Naive thymus-derived CD4-positive, alpha-beta T cell (primary cell): ENCODE data around the gene MAJIN. TPM values are rescaled to one million over a fixed set of nuclear protein-coding genes. Genes with fewer than 3 reads are reported as not detected.
A peak's percentile ranks its signal among the peaks of the same experiment; 100 is the strongest.

Source experiments
- ATAC-seq: fragments of 150-1000 bp; cut with Tn5 transposase; 2 replicates; pipeline ENCODE4 v1.10.0; 2021; ENCODE audit warnings: mild to moderate bottlenecking, moderate library complexity
- CTCF ChIA-PET: fragments of 350-600 bp; sonication (Branson Sonifier 250); formaldehyde crosslinking; loops from one replicate; lab custom pipeline; 2021; ENCODE audit warnings: antibody characterized with exemption; lab: Charles Lee
- POLR2A ChIA-PET: fragments of 350-600 bp; sonication (Branson Sonifier 250); formaldehyde crosslinking; loops from one replicate; lab custom pipeline; 2021; ENCODE audit warnings: antibody characterized with exemption, inconsistent platforms; lab: Charles Lee
- DNase-seq, 9 donors: peaks; one replicate each; pipeline versions ENCODE4 v3.0.0 to v3.0.0-alpha.2; 2020 to 2022; ENCODE audit warnings: mixed read lengths in 1 of 9
- H3K27ac ChIP-seq: one replicate; pipeline ENCODE4 v1.7.0; 2013; ENCODE audit warnings: mild to moderate bottlenecking, low read depth, low read length, moderate library complexity
- H3K27me3 ChIP-seq, 2 donors: one replicate each; pipeline ENCODE4 v1.7.0; 2013; ENCODE audit warnings: low read length in 2 of 2, mild to moderate bottlenecking in 2 of 2, moderate library complexity in 2 of 2; ENCODE audit not compliant: control insufficient read depth in 2 of 2, insufficient read depth in 2 of 2
- H3K36me3 ChIP-seq, 3 experiments: 1 replicate in 2 of 3; 2 replicates in 1 of 3; pipeline ENCODE4 v1.7.0; 2013; ENCODE audit warnings: low read length in 3 of 3, mild to moderate bottlenecking in 3 of 3, moderate library complexity in 1 of 3; ENCODE audit not compliant: insufficient read depth in 3 of 3, control insufficient read depth in 2 of 3
- H3K4me1 ChIP-seq, 2 donors: one replicate each; pipeline ENCODE4 v1.7.0; 2013; ENCODE audit warnings: low read length in 2 of 2, mild to moderate bottlenecking in 2 of 2, moderate library complexity in 1 of 2; ENCODE audit not compliant: control insufficient read depth in 2 of 2, insufficient read depth in 2 of 2
- H3K4me3 ChIP-seq: 2 replicates; pipeline ENCODE4 v1.7.0; 2013; ENCODE audit warnings: mild to moderate bottlenecking, low read length
- H3K9me3 ChIP-seq, 3 experiments: 1 replicate in 2 of 3; 2 replicates in 1 of 3; pipeline ENCODE4 v1.7.0; 2013; ENCODE audit warnings: low read length in 3 of 3; ENCODE audit not compliant: control insufficient read depth in 2 of 3
- H3K27ac Mint-ChIP-seq, 9 donors: one replicate each; pipeline ENCODE4 v1.8.0; 2020 to 2022; ENCODE audit warnings: mixed read lengths in 9 of 9, mild to moderate bottlenecking in 8 of 9, moderate library complexity in 5 of 9, inconsistent platforms in 2 of 9
- H3K27me3 Mint-ChIP-seq, 5 donors: one replicate each; pipeline ENCODE4 v1.8.0; 2021 to 2022; ENCODE audit warnings: mixed read lengths in 5 of 5, mild to moderate bottlenecking in 1 of 5
- H3K36me3 Mint-ChIP-seq, 5 donors: one replicate each; pipeline ENCODE4 v1.8.0; 2020 to 2022; ENCODE audit warnings: mixed read lengths in 5 of 5, mild to moderate bottlenecking in 3 of 5, inconsistent platforms in 1 of 5
- H3K4me1 Mint-ChIP-seq, 7 donors: one replicate each; pipeline ENCODE4 v1.8.0; 2020 to 2022; ENCODE audit warnings: mixed read lengths in 7 of 7, mild to moderate bottlenecking in 3 of 7, inconsistent platforms in 1 of 7
- H3K4me3 Mint-ChIP-seq, 10 donors: one replicate each; pipeline ENCODE4 v1.8.0; 2020 to 2022; ENCODE audit warnings: mild to moderate bottlenecking in 10 of 10, mixed read lengths in 10 of 10, moderate library complexity in 6 of 10, inconsistent platforms in 2 of 10
- H3K9me3 Mint-ChIP-seq, 11 donors: one replicate each; pipeline ENCODE4 v1.8.0; 2020 to 2022; ENCODE audit warnings: mixed read lengths in 11 of 11, mild to moderate bottlenecking in 4 of 11, inconsistent platforms in 1 of 11, moderate library complexity in 1 of 11
- intact Hi-C, 2 donors: fragments of 100-400 bp; cut with micrococcal nuclease; formaldehyde crosslinking; loops; one replicate each; pipeline ENCODE4 v1.15.1; 2023
- polyA plus RNA-seq, 2 donors: library from polyadenylated mRNA; unstranded; fragments of 300-500 nt; fragmentation: Illumina TruSeq; gene quantifications; one replicate each; pipeline ENCODE4 v1.2.3, GENCODE V29; 2021
- total RNA-seq, 6 experiments: library from RNA in 5 of 6; stranded (reverse) in 5 of 6; gene quantifications; 1 replicate in 5 of 6; 2 replicates in 1 of 6; pipeline ENCODE4 v1.2.3 and lab custom pipeline; 2021 to 2026

MAJIN gene
- total and polyA plus RNA-seq, 7 experiments from 2014 or later: 0.48 to 1.2 (median 0.94) TPM; not detected in 2

DNA sequence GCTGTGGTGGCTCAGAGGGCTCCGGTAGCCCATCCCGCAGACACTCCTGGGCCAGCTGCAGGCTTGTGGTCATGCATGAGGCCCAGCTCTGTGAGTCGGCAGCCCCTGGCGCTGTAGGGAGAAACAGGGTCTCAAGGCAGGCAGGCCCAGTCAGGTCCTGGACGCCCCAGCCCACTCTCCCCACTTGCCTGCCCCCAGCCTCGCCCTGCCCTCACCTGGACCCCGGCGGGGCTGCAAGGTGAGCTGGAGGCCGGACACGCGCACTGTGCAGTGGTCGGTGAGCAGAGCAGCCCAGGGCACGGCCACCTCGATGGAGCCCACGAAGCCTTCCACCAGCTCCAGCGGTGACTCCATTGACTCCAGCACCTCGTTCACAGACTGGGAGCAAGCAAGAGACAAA is 57.8 kb downstream of the MAJIN start:
- peak overlapping the region in 1 of 9 donors; percentile 38 for H3K27ac Mint-ChIP-seq
- Histone ChIP-seq H3K27ac (no peak overlapping the region), H3K4me1 (peaks cover 18 to 22% of the 10 kb centered on the region in 2 donors), H3K4me3 (no peak overlapping the region), H3K36me3 (peaks cover 0 to 55% (median 16%) of the 10 kb centered on the region in 3 experiments), H3K9me3 (no peaks in the 10 kb centered on the region), H3K27me3 (no peaks in the 10 kb centered on the region)
- no peaks in the 10 kb centered on the region for H3K27me3 Mint-ChIP-seq
- no peaks in the 10 kb centered on the region for H3K9me3 Mint-ChIP-seq
- ATAC-seq (no peak), DNase-seq (no peak)
- H3K4me1 Mint-ChIP-seq: peaks cover 14 to 33% (median 25%) of the 10 kb centered on the region in 7 donors
- ChIA-PET POLR2A (interaction anchor here (1.4 to 3.1 kb wide), 2 partner anchors 10 to 204 kb away, joined by 3 to 17 read pairs; partner anchors contain the start of genes PPP2R5B and ZNHIT2), CTCF (interaction anchor here (0.6 kb wide), 1 partner anchor 33 kb away, joined by 3 read pairs; no protein-coding TSS in a partner anchor)
- peaks cover 0 to 11% (median 6%) of the 10 kb centered on the region in 5 donors for H3K36me3 Mint-ChIP-seq
- intact Hi-C loops: no loop called here
- peak overlapping the region in 6 of 10 donors; percentile 20 to 67 (median 42) for H3K4me3 Mint-ChIP-seq

DNA sequence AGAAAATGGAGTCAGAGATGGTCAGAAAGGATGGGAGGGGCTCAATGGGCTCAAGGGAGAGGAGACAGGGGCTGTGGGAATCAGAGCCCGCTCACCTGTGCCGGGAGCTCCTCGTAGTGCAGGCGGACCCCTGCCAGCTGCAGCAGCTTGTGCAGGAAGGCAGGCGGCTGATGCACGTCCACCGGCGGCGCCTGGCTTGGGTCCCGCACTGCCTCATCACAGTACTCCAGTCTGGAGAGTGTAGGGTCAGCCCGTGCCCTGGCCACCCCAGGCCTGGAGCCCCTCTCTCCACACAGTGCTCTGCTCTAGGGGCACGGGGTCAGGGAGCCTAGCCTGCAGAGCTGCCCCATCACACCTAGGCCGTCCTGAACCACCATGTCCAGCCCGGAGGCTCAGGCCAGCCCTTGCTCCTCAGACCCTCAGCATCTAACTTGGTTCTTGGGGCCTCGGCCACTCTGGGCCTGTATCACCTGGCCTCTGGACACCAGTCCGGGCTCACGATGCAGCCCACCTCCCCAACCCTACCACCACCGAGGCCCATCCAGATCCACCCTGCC is 58.7 kb downstream of the MAJIN start:
- Mint-ChIP-seq H3K9me3 (no peaks in the 10 kb centered on the region), H3K4me1 (peaks cover 14 to 32% (median 25%) of the 10 kb centered on the region in 7 donors), H3K27me3 (no peaks in the 10 kb centered on the region), H3K27ac (peak overlapping the region in 1 of 9 donors; percentile 26), H3K4me3 (no peak overlapping the region), H3K36me3 (peaks cover 0 to 12% (median 6%) of the 10 kb centered on the region in 5 donors)
- ChIA-PET POLR2A (interaction anchor here (1.7 kb wide), 1 partner anchor 11 kb away, joined by 5 read pairs; the partner anchor contains the start of gene PPP2R5B), CTCF (no interaction called here)
- ATAC-seq: no peak
- H3K4me1 ChIP-seq: peaks cover 18 to 22% of the 10 kb centered on the region in 2 donors
- intact Hi-C loops: no loop called here
- no peaks in the 10 kb centered on the region for H3K9me3 ChIP-seq
- no peak for DNase-seq
- peaks cover 0 to 63% (median 16%) of the 10 kb centered on the region in 3 experiments for H3K36me3 ChIP-seq
- H3K27ac ChIP-seq: no peak overlapping the region
- no peak overlapping the region for H3K4me3 ChIP-seq
- no peaks in the 10 kb centered on the region for H3K27me3 ChIP-seq

DNA sequence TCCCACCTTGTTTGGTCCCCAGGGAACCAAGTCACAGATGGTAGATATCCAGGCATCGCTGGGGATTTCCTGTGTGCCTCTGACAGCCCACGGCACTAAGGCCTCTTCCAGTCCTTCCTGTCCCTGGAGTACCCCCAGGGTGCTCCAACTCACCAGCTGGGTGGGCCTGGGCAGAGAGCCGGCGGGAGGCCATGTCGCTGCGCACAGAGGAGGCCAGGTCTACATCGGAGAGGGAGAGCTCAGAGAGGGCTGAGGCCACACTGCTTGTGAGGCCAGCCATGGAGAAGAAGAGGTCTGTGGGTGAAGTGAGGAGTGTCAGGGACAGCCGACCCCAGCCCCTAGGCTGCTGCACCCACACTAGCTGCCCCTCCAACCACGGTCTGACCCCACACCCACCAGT is 60.2 kb downstream of the MAJIN start:
- Mint-ChIP-seq H3K4me3 (no peak overlapping the region), H3K4me1 (peaks cover 6 to 20% (median 14%) of the 10 kb centered on the region in 7 donors), H3K36me3 (peaks cover 0 to 17% (median 9%) of the 10 kb centered on the region in 5 donors), H3K9me3 (no peaks in the 10 kb centered on the region), H3K27ac (no peak overlapping the region), H3K27me3 (no peaks in the 10 kb centered on the region)
- Histone ChIP-seq H3K27me3 (no peaks in the 10 kb centered on the region), H3K27ac (no peak overlapping the region), H3K9me3 (no peaks in the 10 kb centered on the region), H3K36me3 (peaks cover 0 to 78% (median 16%) of the 10 kb centered on the region in 3 experiments), H3K4me1 (peaks cover 10 to 13% of the 10 kb centered on the region in 2 donors), H3K4me3 (no peak overlapping the region)
- CTCF ChIA-PET: no interaction called here
- POLR2A ChIA-PET: interaction anchor here (0.9 to 1.7 kb wide), 3 partner anchors 12 to 133 kb away, joined by 4 to 5 read pairs (median 4); partner anchors contain the start of gene PPP2R5B
- intact Hi-C loops: no loop called here
- ATAC-seq (no peak), DNase-seq (no peak)

DNA sequence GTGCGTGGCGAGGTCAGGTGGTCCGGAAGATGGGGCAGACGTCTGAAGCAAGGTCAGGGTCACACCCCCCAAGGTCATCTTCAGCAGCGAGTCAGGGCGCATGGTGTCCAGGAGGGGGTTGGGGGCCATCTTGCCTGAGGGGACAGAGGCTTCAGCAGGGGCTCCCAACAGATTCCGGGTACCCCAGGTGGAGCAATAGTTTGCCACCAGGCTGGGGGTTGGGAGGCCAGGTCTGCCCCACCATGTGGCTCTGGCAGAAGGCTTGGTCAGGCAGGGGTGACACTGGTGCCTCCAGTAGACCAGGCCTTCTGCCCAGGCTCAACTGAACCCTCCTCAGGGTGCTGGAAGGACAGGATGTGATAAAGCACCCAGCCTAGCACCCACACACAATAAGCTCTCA is 60.8 kb downstream of the MAJIN start:
- H3K36me3 Mint-ChIP-seq: peaks cover 0 to 17% (median 9%) of the 10 kb centered on the region in 5 donors
- H3K4me3 Mint-ChIP-seq: no peak overlapping the region
- ChIA-PET POLR2A (no interaction called here), CTCF (no interaction called here)
- Histone ChIP-seq H3K27me3 (no peaks in the 10 kb centered on the region), H3K4me3 (no peak overlapping the region), H3K4me1 (peaks cover 7 to 12% of the 10 kb centered on the region in 2 donors), H3K27ac (no peak overlapping the region), H3K9me3 (no peaks in the 10 kb centered on the region), H3K36me3 (peaks cover 0 to 84% (median 16%) of the 10 kb centered on the region in 3 experiments)
- no peaks in the 10 kb centered on the region for H3K27me3 Mint-ChIP-seq
- H3K27ac Mint-ChIP-seq: no peak overlapping the region
- DNase-seq (no peak), ATAC-seq (no peak)
- H3K4me1 Mint-ChIP-seq: peaks cover 4 to 14% (median 8%) of the 10 kb centered on the region in 7 donors
- intact Hi-C loops: no loop called here
- no peaks in the 10 kb centered on the region for H3K9me3 Mint-ChIP-seq

DNA sequence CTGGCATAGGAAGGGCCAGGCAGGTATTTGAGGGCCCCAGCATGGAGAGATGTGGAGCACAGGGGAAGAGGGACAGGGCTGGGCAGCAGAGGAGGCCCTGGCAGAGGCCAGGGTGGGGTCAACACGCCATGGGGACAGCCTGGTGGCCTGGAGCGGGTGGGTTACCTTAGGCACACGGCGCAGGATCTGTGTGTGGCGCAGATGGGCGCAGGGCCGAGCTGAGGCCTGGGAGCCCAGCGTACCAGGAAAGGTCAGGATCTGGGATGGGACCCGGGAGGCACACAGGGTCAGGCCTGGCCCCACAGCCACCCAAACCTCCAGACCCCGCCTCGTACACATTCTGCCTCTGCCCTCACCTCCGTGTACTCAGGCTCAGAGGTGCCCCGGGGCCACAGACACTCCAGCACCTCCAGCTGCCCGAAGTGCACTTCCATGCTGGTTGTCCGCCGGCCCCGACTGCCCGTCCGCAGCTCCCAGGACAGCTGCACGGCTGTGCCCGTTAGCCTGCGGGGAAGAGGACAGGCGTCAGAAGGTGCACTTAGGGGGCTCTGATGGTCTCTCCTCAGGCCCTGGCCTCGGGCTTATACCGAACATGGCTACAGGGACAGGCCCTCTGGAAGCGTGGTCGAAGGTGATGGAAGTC is 61.3 kb downstream of the MAJIN start:
- no peak overlapping the region for H3K4me3 ChIP-seq
- ATAC-seq: no peak
- Mint-ChIP-seq H3K27ac (no peak overlapping the region), H3K4me3 (no peak overlapping the region), H3K36me3 (peaks cover 0 to 17% (median 9%) of the 10 kb centered on the region in 5 donors), H3K9me3 (no peaks in the 10 kb centered on the region), H3K4me1 (peaks cover 0 to 9% (median 3%) of the 10 kb centered on the region in 7 donors), H3K27me3 (no peaks in the 10 kb centered on the region)
- H3K4me1 ChIP-seq: peaks cover 1 to 6% of the 10 kb centered on the region in 2 donors
- no peak overlapping the region for H3K27ac ChIP-seq
- H3K9me3 ChIP-seq: no peaks in the 10 kb centered on the region
- intact Hi-C loops: no loop called here
- ChIA-PET CTCF (no interaction called here), POLR2A (no interaction called here)
- H3K27me3 ChIP-seq: no peaks in the 10 kb centered on the region
- no peak for DNase-seq
- H3K36me3 ChIP-seq: peaks cover 0 to 90% (median 17%) of the 10 kb centered on the region in 3 experiments

DNA sequence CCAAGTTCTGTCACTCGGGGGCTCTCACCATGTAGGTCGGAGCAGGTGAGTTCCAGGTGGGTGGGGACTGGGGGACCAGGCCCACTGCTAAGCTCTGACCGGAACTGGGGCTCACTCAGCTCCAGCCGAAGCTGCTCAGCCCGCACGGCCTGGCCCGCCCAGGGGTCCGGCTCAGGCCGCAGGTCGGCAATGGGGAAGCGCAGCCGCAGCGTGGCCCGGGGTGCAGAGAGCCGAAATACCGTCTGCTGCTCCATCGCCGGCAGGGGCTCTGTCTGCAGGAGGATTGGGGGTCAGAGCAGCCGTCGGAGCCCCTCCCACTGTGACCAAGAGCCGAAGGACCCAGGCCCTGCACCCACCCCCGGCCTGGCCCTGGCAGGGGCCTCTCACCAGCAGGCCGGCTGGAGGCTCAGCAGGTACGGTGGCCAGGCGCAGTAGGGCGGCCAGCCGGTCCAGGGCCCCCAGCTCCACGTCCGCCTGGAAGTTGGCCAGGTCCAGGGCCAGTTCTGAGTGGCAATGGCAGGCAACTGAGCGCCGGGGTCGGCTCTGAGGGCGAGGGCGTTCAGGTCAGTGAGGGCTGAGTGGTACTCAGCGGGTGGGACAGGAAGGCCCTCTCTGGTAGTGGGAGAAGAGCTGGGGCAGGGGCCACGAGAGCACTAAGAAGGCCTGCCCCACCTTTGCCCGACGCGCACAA is 62.1 kb downstream of the MAJIN start:
- Mint-ChIP-seq H3K36me3 (peaks cover 0 to 24% (median 9%) of the 10 kb centered on the region in 5 donors), H3K27ac (no peak overlapping the region), H3K4me1 (peaks cover 0 to 5% (median 3%) of the 10 kb centered on the region in 7 donors), H3K9me3 (no peaks in the 10 kb centered on the region), H3K4me3 (no peak overlapping the region), H3K27me3 (no peaks in the 10 kb centered on the region)
- DNase-seq (no peak), ATAC-seq (no peak)
- H3K9me3 ChIP-seq: no peaks in the 10 kb centered on the region
- H3K27me3 ChIP-seq: no peaks in the 10 kb centered on the region
- no peak overlapping the region for H3K27ac ChIP-seq
- CTCF ChIA-PET: interaction anchor here (0.6 kb wide), 1 partner anchor 42 kb away, joined by 4 read pairs; no protein-coding TSS in a partner anchor
- peaks cover 0 to 96% (median 21%) of the 10 kb centered on the region in 3 experiments for H3K36me3 ChIP-seq
- no peak overlapping the region for H3K4me3 ChIP-seq
- POLR2A ChIA-PET: no interaction called here
- intact Hi-C loops: no loop called here
- no peaks in the 10 kb centered on the region for H3K4me1 ChIP-seq
